OCI-LY1 (cell line): ENCODE data around the gene U2AF1L4.

Source experiments
- CTCF ChIP-seq: fragments of 200-600 bp; sonication (generic), shearing (Covaris generic); IDR thresholded peaks from 2 replicates; pipeline ENCODE4 v1.5.1; 2017; ENCODE audit warnings: mild to moderate bottlenecking, antibody characterized with exemption, low read length, moderate library complexity, mixed read lengths
- EZH2 ChIP-seq: fragments of 200-600 bp; sonication (generic), shearing (Covaris generic); IDR thresholded peaks from 2 replicates; pipeline ENCODE4 v1.8.0; 2017; ENCODE audit warnings: borderline replicate concordance, mixed run types, mild to moderate bottlenecking, antibody characterized with exemption, low read length, moderate library complexity, mixed read lengths

GRCh38 chr19:35782589-35782988 is 37.4 kb upstream of the U2AF1L4 start:
- TF ChIP-seq CTCF (no peak), EZH2 (no peak)
